WERI-Rb-1 (cell line): ENCODE data around the gene HHAT.

Experiments
- DNase-seq: peaks from one replicate; pipeline ENCODE4 v3.0.0-alpha.2; 2020
- H3K27ac ChIP-seq: fragments of 250-450 bp; sonication (Bioruptor Pico); 2 replicates; pipeline ENCODE4 v1.5.1; 2020; ENCODE audit warnings: mild to moderate bottlenecking, moderate library complexity
- H3K27me3 ChIP-seq: fragments of 250-450 bp; sonication (Bioruptor Pico); 2 replicates; pipeline ENCODE4 v1.5.1; 2021; ENCODE audit warnings: mild to moderate bottlenecking, low read depth, moderate library complexity; ENCODE audit not compliant: insufficient read depth, severe bottlenecking
- H3K36me3 ChIP-seq: fragments of 250-450 bp; sonication (Bioruptor Pico); 2 replicates; pipeline ENCODE4 v1.5.1; 2020; ENCODE audit warnings: mild to moderate bottlenecking, moderate library complexity
- H3K4me3 ChIP-seq: 2 replicates; pipeline ENCODE4 v1.5.1; 2011; ENCODE audit warnings: low read depth, mild to moderate bottlenecking, control low read depth, low read length
- H3K9me3 ChIP-seq: fragments of 250-450 bp; sonication (Bioruptor Pico); 2 replicates; pipeline ENCODE4 v1.5.1; 2021; ENCODE audit warnings: mild to moderate bottlenecking, moderate library complexity; ENCODE audit not compliant: severe bottlenecking
- TF ChIP-seq, protein P1 (sequence below): IDR thresholded peaks from 2 replicates; pipeline ENCODE4 v1.5.1; 2011; ENCODE audit warnings: low read depth, mild to moderate bottlenecking, control low read depth, inconsistent platforms, low read length

HHAT gene

GRCh38 chr1:210553711-210554110 is 225.0 kb downstream of the HHAT start:
- Histone ChIP-seq H3K4me3 (no peak overlapping the region), H3K9me3 (no peaks in the 10 kb centered on the region), H3K27me3 (no peaks in the 10 kb centered on the region), H3K27ac (no peak overlapping the region), H3K36me3 (no peaks in the 10 kb centered on the region)
- TF ChIP-seq, protein P1, sequence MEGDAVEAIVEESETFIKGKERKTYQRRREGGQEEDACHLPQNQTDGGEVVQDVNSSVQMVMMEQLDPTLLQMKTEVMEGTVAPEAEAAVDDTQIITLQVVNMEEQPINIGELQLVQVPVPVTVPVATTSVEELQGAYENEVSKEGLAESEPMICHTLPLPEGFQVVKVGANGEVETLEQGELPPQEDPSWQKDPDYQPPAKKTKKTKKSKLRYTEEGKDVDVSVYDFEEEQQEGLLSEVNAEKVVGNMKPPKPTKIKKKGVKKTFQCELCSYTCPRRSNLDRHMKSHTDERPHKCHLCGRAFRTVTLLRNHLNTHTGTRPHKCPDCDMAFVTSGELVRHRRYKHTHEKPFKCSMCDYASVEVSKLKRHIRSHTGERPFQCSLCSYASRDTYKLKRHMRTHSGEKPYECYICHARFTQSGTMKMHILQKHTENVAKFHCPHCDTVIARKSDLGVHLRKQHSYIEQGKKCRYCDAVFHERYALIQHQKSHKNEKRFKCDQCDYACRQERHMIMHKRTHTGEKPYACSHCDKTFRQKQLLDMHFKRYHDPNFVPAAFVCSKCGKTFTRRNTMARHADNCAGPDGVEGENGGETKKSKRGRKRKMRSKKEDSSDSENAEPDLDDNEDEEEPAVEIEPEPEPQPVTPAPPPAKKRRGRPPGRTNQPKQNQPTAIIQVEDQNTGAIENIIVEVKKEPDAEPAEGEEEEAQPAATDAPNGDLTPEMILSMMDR, result no peak
- no peak for DNase-seq

- DNase-seq, result no peak
- TF ChIP-seq, protein P1, result no peak
- H3K27ac ChIP-seq, result no peak overlapping the region
These were observed 225.7 kb downstream of the HHAT start for GRCh38 chr1:210554382-210554781.

DNA sequence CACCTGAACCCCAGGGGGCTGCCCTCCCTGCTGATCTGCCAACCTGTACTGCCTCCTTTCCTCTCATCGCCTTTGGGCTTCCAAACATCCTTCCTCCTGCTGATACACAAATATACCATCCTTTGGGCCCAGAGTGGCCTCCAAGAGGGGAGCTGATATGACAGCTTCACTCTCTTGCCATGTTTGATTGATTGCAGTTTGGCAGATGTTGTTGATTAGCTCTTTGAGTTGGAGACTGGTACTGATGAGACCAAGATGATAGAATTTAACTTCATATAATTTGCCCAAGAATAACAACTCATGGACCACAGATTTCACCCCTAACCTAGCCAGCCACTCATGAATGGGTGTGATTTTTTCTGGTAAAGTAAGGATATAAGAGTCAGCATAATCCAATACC is 227.8 kb downstream of the HHAT start:
- Histone ChIP-seq H3K9me3 (no peaks in the 10 kb centered on the region), H3K36me3 (no peaks in the 10 kb centered on the region), H3K27me3 (no peaks in the 10 kb centered on the region), H3K27ac (no peak overlapping the region), H3K4me3 (no peak overlapping the region)
- TF ChIP-seq, protein P1, result no peak
- no peak for DNase-seq

More at GRCh38 chr1:210554382-210554781, 225.7 kb downstream of the HHAT start:
- Histone ChIP-seq H3K4me3 (no peak overlapping the region), H3K27me3 (no peaks in the 10 kb centered on the region), H3K36me3 (no peaks in the 10 kb centered on the region), H3K9me3 (no peaks in the 10 kb centered on the region)

GRCh38 chr1:210557426-210558077 is 228.8 kb downstream of the HHAT start:
- no peak for DNase-seq
- H3K27ac ChIP-seq, result no peak overlapping the region

GRCh38 chr1:210558302-210558701 is 229.6 kb downstream of the HHAT start:
- DNase-seq, result no peak
- H3K27ac ChIP-seq, result no peak overlapping the region
- no peaks in the 10 kb centered on the region for H3K9me3 ChIP-seq
- no peak overlapping the region for H3K4me3 ChIP-seq
- H3K36me3 ChIP-seq, result no peaks in the 10 kb centered on the region
- no peaks in the 10 kb centered on the region for H3K27me3 ChIP-seq
- TF ChIP-seq, protein P1, result no peak

More at GRCh38 chr1:210557426-210558077, 228.8 kb downstream of the HHAT start:
- Histone ChIP-seq H3K4me3 (no peak overlapping the region), H3K36me3 (no peaks in the 10 kb centered on the region), H3K9me3 (no peaks in the 10 kb centered on the region), H3K27me3 (no peaks in the 10 kb centered on the region)
- TF ChIP-seq, protein P1, result no peak

DNA sequence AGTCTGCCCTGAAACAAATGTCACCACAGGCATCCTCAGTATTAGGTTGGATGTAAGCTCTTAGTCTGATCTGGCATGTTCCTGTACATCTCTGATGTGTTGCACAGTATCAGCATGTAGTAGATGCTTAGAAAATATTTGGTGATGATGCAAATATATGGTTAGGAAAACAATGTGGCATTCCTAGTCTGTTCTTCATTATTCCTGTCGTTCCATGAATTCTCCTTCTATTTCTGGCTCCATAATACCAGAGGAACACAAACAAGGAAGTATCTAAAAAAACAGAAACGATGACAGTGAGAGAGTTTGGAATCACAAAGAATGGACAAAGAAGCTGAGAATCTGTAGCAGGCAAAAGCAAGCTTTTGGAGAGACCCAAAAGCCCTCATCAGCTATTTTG is 236.6 kb downstream of the HHAT start:
- no peaks in the 10 kb centered on the region for H3K27me3 ChIP-seq
- TF ChIP-seq, protein P1, result no peak

More for the DNA sequence above, 236.6 kb downstream of the HHAT start:
- DNase-seq, result no peak
- H3K9me3 ChIP-seq, result no peaks in the 10 kb centered on the region
- no peak overlapping the region for H3K27ac ChIP-seq
- no peak overlapping the region for H3K4me3 ChIP-seq
- H3K36me3 ChIP-seq, result no peaks in the 10 kb centered on the region
